HG02678 (cell line): ENCODE measurements around the gene PDIA2.
"Not testable (repeated sequence)": the region's sequence is repeated elsewhere in the genome, so short reads cannot be mapped to it uniquely, and the experiment has no call there.

Experiments used
- ATAC-seq: cut with Tn5 transposase; IDR thresholded peaks from one replicate; pipeline ENCODE4 v1.9.1; 2021; ENCODE audit warnings: mild to moderate bottlenecking, moderate library complexity; ENCODE audit not compliant: unreplicated experiment

PDIA2 gene

DNA sequence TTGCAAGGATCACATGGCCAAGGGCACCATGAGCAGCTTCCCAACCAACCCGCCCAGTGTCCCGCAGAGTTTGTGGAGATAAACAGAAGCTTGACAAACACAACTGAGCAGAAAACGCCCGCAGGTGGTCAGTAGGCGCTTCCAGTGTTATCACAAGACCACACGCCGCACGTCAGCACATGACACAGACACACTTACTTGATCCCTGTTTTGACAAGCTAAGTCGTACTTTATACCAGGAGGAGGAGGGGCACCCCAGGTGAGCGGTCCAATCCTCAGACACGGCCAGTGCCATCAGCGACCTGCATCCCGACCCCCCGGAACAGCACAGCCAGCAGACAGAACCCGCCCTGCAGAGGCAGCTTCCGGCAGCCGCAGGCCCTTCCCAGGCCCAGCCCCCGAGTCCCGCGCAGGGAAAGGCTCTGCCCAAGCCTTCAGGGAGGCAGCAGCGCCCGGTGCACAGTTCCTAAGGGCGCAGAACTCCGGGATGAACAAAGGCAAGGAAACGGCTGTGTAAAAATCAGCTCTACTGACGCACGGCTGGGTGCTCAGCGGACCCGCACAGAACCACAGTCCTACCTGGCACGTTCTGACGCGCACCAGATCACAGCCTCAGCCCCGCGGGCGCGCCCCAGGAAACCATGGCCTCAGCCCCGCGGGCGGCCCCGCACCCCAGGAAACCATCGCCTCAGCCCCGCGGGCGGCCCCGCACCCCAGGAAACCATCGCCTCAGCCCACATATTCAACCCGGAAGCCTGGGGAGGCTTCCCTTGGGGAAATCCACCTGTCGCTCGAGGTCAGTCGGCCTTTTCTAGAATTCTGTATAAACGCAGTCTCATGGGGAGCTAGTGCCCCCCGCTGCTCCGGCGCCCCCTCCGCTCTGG, 41.7 kb downstream of the PDIA2 start:
- peak; percentile 56 for ATAC-seq

- ATAC-seq, result no peak
Measured at GRCh38 chr16:325375-326145, 42.6 kb downstream of the PDIA2 start.

- ATAC-seq, result no peak
Measured at GRCh38 chr16:330741-331140, 47.8 kb downstream of the PDIA2 start.

DNA sequence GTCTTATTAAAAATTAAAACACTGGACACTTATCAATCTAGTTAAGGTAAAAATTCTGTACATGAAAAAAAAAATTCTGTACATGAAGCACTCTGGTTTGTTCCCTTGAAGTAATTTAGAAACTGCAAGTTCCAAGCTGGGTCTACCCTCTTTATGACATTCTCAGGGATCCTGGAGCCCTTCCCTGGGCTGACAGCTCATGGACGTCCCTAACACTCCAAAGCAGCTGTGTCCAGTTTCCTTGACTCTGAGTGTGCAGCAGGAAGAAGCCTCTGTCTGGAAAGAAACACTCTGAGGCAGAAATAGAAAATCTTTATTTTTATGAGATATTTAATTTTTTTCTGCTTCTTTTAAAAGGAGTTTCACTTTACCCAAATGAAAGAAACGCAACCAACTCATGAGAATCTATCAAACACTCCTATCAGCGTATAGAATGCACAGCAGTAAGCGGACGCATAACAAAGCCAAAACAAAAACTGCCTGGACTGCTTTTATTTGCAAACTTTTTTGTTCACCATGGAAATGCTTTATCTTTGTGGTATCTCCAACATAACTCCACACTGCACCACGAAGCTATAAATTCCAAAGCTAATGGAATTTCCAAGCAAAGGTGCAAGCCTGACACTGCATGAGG, 48.3 kb downstream of the PDIA2 start:
- ATAC-seq, result not testable (repeated sequence)

GRCh38 chr16:333406-334094, 50.6 kb downstream of the PDIA2 start:
- ATAC-seq, result no peak

DNA sequence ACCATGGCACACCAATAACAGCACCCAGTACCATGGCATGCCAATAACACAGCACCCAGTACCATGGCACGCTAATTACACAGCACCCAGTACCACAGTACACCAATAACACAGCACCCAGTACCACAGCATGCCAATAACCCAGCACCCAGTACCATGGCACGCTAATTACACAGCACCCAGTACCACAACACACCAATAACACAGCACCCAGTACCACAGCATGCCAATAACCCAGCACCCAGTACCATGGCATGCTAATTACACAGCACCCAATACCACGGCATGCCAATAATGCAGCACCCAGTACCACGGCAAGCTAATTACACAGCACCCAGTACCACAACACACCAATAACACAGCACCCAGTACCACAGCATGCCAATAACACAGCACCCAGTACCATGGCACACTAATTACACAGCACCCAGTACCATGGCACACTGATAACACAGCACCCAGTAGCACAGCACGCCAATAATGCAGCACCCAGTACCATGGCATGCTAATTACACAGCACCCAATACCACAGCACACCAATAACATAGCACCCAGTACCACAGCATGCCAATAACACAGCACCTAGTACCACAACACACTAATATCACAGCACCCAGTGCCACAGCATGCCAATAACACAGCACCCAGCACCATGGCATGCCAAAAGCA, 51.3 kb downstream of the PDIA2 start:
- ATAC-seq, result not testable (repeated sequence)

DNA sequence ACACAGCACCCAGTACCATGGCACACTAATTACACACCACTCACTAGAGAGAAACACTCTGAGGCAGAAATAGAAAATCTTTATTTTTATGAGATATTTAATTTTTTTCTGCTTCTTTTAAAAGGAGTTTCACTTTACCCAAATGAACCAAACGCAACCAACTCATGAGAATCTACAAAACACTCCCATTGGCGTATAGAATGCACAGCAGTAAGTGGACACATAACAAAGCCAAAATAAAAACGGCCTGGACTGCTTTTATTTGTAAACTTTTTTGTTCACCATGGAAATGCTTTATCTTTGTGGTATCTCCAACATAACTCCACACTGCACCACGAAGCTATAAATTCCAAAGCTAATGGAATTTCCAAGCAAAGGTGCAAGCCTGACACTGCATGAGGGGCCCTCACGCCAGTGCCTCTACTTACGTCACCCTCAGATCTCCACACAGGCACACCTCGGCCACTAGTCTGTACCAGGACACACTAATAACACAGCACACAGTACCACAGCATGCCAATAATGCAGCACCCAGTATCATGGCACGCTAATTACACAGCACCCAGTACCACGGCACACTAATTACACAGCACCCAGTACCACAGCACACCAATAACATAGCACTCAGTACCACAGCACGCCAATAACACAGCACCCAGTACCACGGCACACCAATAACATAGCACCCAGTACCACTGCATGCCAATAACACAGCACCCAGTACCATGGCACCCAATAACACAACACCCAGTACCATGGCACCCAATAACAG, 52.1 kb downstream of the PDIA2 start:
- ATAC-seq, result not testable (repeated sequence)

DNA sequence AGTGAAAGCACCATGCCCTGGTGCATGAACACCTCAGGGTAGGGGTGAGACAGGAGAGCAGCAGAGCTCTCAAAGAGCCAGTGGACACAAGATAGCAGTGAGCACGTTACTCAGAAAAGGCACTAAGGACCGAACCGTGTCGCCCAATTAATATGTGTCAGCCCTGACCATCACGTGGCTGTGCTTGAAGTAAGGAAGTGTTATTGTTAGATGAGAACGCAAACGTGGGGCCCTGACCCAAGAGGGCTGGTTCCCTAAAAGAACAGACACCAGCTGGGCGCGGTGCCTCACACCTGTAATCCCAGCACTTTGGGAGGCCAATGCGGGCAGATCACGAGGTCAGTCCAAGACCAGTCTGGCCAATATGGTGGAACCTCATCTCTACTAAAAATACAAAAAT, 53.3 kb downstream of the PDIA2 start:
- ATAC-seq, result no peak
